Suppressor macrophage treated with lipopolysaccharide for 1 hour (primary cell): ENCODE measurements around the gene NSG2.
"Not testable (repeated sequence)": the region's sequence is repeated elsewhere in the genome, so short reads cannot be mapped to it uniquely, and the experiment has no call there.

Experiments used
- DNase-seq, 3 donors: peaks; one replicate each; pipeline ENCODE4 v3.0.0-alpha.2; 2020 to 2022

The NSG2 gene

DNA sequence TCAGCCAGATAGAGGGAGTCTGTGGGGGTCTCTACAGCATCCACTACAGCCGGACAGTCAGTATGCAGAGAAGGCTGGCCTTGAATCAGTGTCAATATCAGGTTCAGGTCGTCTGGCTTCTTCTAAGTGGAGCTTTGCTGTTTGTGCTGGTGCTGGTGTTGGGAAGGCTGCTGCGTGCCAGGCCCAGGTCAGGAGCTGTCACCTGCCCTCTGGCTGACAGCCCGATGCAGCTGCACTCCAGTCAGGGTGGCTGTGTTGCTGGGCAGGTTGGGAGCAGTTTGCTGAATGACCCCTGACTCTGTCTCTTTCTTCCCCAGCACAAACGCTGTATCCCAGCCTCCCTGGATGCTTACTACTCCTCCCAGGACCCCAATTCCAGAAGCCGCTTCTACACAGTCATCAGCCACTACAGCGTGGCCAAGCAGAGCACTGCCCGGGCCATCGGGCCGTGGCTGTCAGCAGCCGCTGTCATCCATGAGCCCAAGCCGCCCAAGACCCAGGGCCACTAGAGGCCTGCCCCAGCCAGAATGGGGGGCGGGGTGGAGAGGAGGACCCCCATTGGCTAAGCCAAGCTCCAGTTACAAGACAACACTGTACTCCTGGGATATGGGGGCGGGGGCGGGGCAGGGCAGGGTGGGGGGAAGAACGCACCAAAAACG, 61.6 kb downstream of the NSG2 start:
- DNase-seq: no peak

GRCh38 chr5:174108745-174109144, 63.2 kb downstream of the NSG2 start:
- DNase-seq: no peak

DNA sequence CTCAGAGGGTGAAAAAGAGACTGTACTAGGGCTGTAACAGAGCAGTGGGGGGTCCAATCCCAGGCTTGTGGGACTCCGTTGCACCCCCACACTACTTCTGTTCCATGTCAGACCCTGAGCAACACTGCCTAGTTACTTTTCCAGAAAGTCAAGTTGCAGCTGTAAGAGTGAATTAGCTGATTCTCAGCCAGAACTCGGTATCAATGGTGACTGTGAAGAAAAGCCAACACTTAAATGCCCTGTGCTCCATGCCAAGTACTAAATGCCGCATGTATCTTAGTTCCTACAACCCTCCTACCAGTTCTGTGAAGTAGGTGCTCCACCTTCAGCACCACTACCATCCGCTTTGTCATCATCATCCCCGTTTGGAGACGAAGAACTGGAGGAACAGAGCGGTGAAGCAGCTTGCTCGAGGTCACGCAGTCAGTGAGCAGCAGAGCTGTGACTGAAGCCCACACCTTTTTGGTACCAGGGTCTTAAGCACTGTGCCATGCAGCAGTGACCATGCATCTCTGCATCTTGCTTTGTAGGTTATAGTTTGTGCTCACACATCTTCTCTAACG, 64.3 kb downstream of the NSG2 start:
- no peak for DNase-seq

DNA sequence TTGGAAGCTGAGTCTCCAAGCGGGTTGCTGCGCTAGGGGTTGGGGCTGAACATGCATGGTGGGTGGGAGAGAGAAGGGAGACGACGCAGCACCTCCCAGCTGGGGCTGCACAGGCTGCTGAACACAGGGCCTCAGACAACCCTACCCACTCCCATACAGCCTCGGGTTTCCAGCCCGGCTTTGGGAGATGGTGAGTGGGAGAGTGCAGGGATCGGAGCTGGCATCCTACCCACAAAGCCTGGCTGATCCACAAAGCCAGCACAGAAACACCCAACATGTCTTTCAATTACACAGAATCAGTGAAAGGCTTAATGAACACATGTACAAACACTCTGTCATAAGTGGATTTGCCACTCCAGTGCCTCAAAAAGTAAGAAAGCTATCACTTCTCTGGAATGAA, 64.8 kb downstream of the NSG2 start:
- no peak for DNase-seq

DNA sequence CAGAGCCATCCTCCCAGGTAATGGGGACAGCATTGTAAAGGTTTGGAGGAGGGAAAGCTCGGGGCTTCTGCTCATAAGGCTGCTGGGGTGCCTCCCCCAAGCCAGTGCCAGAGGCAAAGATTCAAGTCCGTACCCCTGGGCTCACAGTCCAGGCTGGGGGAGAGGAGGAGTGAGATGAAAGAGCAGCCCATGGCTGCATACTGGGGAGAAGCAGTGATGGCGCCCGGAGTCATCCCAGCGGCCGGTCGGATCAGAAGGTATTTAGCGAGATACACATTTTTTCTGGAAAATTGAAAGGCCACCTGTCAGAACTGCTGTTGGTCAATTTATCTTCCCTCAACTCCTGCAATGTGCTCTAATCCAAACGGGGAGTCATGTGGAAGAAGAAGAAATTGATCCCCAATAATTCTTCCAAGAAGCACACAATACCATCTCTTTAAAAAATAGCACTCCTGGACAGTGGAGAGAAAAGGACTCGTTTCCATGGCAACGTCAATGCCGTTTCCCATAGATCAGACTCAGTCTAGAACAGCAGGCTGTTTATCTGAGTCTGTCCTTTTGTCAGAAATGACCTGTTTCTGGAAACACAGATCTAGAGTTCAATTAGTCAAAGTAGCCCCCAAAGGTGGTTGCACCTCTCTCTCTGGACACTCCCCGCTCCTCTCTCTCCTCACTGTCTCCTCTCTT, 65.9 kb downstream of the NSG2 start:
- DNase-seq: no peak

GRCh38 chr5:174115226-174115625, 69.7 kb downstream of the NSG2 start:
- DNase-seq: no peak

GRCh38 chr5:174118823-174119467, 73.4 kb downstream of the NSG2 start:
- DNase-seq: no peak

GRCh38 chr5:174119468-174119881, 74.0 kb downstream of the NSG2 start:
- DNase-seq: no peak

DNA sequence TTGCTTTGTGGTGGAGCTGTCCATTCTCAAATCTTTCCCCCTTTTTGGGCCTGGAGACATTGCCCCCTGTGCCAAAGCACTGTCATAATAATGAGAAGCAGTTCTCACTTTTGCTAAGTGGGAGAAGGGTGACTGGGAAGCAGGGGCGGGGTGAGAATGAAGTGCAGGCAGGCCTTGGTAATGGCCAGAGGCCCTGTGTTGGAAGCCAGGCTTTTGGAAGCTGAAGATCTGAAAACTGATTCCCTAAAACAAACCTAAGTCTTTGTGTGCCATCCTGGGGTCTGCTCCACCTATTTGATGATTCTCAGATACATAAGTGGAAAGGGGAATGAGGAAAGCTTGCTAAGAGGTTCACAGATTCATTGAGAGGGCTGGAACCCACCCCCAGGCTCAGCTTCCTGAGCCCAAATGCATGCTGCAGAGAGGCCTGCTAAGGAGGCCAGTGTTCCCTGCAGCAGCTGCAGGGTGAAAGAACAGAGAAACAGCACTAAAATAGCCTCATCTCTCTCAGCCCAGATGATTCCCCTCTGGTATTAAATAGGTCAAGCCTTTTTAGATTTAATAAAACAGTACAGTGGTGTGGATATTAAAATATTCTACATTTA, 75.0 kb downstream of the NSG2 start:
- no peak for DNase-seq

DNA sequence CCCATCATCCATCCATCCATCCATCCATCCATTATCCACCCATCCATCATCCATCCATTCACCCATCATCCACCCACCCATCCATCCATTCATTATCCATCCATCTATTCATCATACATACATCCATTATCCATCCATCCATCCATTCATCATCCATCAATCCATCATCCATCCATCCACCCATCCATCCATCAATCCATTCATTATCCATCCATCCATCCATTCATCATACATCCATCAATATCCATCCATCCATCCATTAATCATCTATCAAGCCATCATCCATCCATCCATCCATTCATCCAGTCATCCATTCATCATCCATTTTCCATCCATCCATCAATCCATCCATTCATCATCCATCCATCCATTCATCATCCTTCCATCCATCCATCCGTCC, 89.0 kb downstream of the NSG2 start:
- no peak for DNase-seq

- DNase-seq: no peak
These were observed 94.1 kb downstream of the NSG2 start for GRCh38 chr5:174139623-174140022.

GRCh38 chr5:174140452-174141020, 95.0 kb downstream of the NSG2 start:
- DNase-seq: no peak

- DNase-seq: no peak
These were observed 95.9 kb downstream of the NSG2 start for GRCh38 chr5:174141398-174141797.

DNA sequence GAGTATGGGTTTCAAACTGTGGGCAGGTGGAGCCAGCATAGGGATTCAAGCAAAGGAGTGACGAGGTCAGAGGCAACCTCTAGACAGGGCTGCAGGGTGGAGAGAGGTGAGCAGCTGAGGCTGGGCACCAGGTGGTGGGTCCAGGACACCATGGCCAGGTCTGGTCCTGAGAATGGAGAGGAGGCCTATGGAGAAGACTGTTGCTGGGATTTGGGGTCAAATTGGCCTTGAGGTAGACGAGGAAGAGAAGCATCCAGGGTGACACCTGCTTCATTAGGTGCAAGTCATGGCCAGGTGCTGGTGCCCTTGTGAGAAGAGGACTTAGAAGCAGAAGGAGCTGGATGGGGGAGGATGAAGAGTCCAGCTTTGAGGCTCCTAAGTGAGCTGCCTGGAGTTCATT, 99.6 kb downstream of the NSG2 start:
- no peak for DNase-seq

- DNase-seq: no peak
These were observed 100.3 kb downstream of the NSG2 start for GRCh38 chr5:174145821-174146220.

DNA sequence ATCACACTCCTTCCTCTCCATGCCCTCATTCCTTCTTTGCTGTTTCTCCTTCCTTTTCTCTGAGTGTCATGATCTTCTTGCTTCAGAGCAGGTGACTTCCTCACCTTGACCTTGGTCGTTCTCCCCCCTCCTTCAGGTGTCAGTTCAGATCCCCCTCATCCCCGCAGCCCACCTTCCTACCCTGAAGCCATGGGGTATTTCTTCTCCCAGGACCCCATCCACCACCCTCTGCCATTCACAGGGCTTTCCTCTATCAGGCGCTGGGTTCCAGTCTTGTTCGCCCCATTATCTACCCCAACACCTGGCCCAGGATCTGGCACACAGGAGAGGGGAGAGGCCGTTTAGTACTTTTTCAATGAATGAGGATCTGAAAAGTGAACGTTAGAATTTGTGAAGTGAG, 101.0 kb downstream of the NSG2 start:
- DNase-seq: no peak

- DNase-seq: not testable (repeated sequence)
These were observed 101.5 kb downstream of the NSG2 start for GRCh38 chr5:174147012-174147411.

- DNase-seq: no peak
These were observed 102.0 kb downstream of the NSG2 start for GRCh38 chr5:174147551-174147950.

GRCh38 chr5:174148721-174149120, 103.2 kb downstream of the NSG2 start:
- DNase-seq: no peak

DNA sequence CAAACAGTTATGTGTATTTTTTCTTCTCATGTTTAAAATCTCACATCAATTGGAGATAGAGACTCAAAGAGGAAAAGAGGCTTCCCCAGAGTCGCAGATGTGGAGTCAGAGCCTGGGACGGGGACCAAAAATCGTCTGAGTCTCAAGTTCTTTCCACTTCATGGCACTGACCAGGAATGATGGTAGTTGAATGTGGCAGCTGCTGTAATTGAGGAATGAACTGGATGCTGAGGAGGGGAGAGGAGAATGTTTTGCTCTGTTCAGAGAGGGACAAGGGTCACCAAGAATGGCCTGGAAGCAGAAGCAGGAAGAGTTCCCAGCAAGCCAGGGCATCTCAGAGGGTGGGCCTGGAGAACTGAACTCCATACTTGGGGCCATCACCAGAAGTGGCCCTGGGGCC, 103.9 kb downstream of the NSG2 start:
- DNase-seq: no peak

- DNase-seq: no peak
These were observed 104.5 kb downstream of the NSG2 start for GRCh38 chr5:174149989-174150388.

DNA sequence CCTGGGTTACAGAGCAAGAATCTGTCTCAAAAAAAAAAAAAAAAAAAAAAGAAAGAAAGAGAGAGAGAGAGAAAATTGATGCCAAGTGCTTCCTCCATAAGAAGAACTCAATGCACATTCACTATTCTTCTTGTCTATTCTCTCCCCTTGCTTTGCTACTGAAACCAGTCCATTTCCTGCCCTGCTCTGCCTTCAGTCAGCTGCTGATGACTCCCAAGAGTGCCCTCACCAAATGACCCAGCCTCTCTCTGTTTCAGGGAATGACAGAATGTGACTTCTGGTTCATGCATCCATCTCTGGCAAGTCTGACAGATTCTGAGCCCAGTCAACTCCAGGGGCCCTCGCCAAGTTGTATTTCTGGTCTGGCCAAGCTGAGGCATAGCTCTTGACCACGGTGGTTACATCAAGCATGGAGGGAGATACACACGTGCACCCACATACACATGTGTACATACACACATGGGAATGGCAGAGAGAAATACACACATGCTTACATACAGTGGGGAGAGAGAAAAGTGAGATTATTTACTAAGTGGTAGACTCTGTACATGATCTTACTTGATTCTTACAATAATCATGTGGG, 106.2 kb downstream of the NSG2 start:
- no peak for DNase-seq

DNA sequence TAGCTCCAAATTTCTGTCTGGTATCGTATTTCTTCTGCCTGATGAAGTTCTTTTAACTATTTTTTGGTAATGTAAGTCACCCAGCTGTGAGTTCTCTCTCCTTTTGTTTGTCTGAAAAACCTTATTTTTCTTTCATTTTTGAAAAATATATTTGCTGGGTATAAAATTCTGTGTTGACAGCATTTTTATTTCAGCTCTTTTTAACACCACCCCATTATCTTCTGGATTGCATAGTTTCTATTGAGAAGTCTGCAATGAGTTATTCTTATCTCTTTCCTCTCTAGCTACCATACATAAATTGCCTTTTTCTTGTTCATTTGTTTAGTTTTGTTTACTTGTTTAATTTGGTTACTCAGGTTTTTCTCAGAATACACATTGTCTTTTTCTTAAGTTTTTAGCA, 109.1 kb downstream of the NSG2 start:
- DNase-seq: no peak
